SU-DHL-6 (cell line): ENCODE measurements around the gene SLC38A9.

Experiments
- H2AFZ ChIP-seq: fragments of 200-600 bp; sonication (generic); 2 replicates; pipeline ENCODE4 v1.6.1; 2014; ENCODE audit warnings: low read depth, mild to moderate bottlenecking, moderate library complexity, mixed read lengths, antibody characterized with exemption, low read length; ENCODE audit not compliant: severe bottlenecking
- H3F3A ChIP-seq: fragments of 200-600 bp; shearing (Covaris generic); 2 replicates; pipeline ENCODE4 v1.6.0; 2016; ENCODE audit warnings: antibody characterized with exemption, mild to moderate bottlenecking; ENCODE audit not compliant: insufficient read depth
- H3K27ac ChIP-seq: fragments of 200-600 bp; sonication (generic); 2 replicates; pipeline ENCODE4 v1.5.1; 2016; ENCODE audit warnings: low read depth, mild to moderate bottlenecking, low read length, moderate library complexity, mixed read lengths
- H3K27me3 ChIP-seq: fragments of 200-600 bp; sonication (generic), shearing (Covaris generic); 2 replicates; pipeline ENCODE4 v1.6.0; 2014; ENCODE audit warnings: mild to moderate bottlenecking, low read length
- H3K36me3 ChIP-seq: fragments of 200-600 bp; sonication (generic); 2 replicates; pipeline ENCODE4 v1.6.1; 2014; ENCODE audit warnings: mild to moderate bottlenecking, low read length, mixed read lengths
- H3K4me2 ChIP-seq: fragments of 300-600, 200-600 bp; shearing (Covaris generic), sonication (generic); 2 replicates; pipeline ENCODE4 v1.6.0; 2014; ENCODE audit warnings: low read length, low read depth, mild to moderate bottlenecking; ENCODE audit not compliant: poor library complexity, severe bottlenecking
- H3K4me3 ChIP-seq: fragments of 200-600 bp; sonication (generic); 2 replicates; pipeline ENCODE4 v1.5.1; 2014; ENCODE audit warnings: antibody characterized with exemption, low read length, mild to moderate bottlenecking, mixed read lengths; ENCODE audit not compliant: insufficient read depth, poor library complexity, severe bottlenecking
- H3K79me2 ChIP-seq: fragments of 200-600 bp; sonication (generic); 2 replicates; pipeline ENCODE4 v1.6.1; 2014; ENCODE audit warnings: mild to moderate bottlenecking, low read length, moderate library complexity; ENCODE audit not compliant: insufficient read depth
- H3K9ac ChIP-seq: fragments of 200-600 bp; sonication (generic); 2 replicates; pipeline ENCODE4 v1.7.0; 2014; ENCODE audit warnings: mild to moderate bottlenecking, low read length
- H3K9me2 ChIP-seq: fragments of 200-600 bp; sonication (generic); replicated peaks from 2 replicates; pipeline ENCODE4 v1.6.1; 2014; ENCODE audit warnings: low read length; ENCODE audit not compliant: insufficient read depth
- H3K9me3 ChIP-seq: fragments of 200-600 bp; sonication (generic); 2 replicates; pipeline ENCODE4 v1.6.1; 2014; ENCODE audit warnings: low read length, mixed read lengths; ENCODE audit not compliant: insufficient read depth
- H4K20me1 ChIP-seq: fragments of 200-600 bp; sonication (generic); 2 replicates; pipeline ENCODE4 v1.6.1; 2014; ENCODE audit warnings: low read depth, mild to moderate bottlenecking, antibody characterized with exemption, low read length, moderate library complexity, mixed read lengths
- EZH2phosphoT487 ChIP-seq: fragments of 200-600 bp; sonication (generic), shearing (Covaris generic); conservative IDR thresholded peaks from 2 replicates; pipeline ENCODE4 v1.6.1; 2018; ENCODE audit warnings: mild to moderate bottlenecking, antibody characterized with exemption, low read length, moderate library complexity, mixed read lengths
- TF ChIP-seq, protein P1 (sequence below): fragments of 200-600 bp; sonication (generic); IDR thresholded peaks from one replicate; pipeline ENCODE4 v1.5.1; 2017; ENCODE audit warnings: antibody characterized with exemption, mild to moderate bottlenecking, low read length, moderate library complexity; ENCODE audit not compliant: insufficient read depth, poor library complexity, severe bottlenecking

Gene SLC38A9

DNA sequence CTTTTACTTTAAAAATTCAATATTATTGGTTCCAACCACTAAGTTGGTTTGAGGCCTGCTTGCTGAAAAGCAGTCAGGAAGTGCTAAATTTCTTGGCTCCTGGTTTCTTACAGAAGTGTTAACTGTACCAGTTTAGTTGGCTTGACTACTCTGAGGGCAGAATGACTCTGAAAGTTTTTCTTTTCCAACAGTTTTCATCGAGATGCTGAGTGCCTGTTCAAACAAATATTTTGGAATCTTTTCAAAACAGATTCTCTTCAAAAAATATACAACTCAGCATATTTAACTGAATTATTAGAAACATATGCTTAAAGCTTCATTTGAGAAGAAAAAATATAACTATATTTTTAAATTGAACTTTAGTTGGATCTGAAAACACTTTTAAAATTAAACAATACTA, 37.0 kb downstream of the SLC38A9 start:
- Histone ChIP-seq H3K4me2 (no peak overlapping the region), H3K9ac (no peak overlapping the region), H3K4me3 (no peak overlapping the region), H4K20me1 (no peaks in the 10 kb centered on the region), H2AFZ (no peak overlapping the region), H3K9me3 (no peaks in the 10 kb centered on the region), H3K27me3 (no peaks in the 10 kb centered on the region), H3K79me2 (no peaks in the 10 kb centered on the region), H3K27ac (no peak overlapping the region), H3K36me3 (no peaks in the 10 kb centered on the region), H3K9me2 (no peaks in the 10 kb centered on the region), H3F3A (no peaks in the 10 kb centered on the region)
- TF ChIP-seq, protein P1, sequence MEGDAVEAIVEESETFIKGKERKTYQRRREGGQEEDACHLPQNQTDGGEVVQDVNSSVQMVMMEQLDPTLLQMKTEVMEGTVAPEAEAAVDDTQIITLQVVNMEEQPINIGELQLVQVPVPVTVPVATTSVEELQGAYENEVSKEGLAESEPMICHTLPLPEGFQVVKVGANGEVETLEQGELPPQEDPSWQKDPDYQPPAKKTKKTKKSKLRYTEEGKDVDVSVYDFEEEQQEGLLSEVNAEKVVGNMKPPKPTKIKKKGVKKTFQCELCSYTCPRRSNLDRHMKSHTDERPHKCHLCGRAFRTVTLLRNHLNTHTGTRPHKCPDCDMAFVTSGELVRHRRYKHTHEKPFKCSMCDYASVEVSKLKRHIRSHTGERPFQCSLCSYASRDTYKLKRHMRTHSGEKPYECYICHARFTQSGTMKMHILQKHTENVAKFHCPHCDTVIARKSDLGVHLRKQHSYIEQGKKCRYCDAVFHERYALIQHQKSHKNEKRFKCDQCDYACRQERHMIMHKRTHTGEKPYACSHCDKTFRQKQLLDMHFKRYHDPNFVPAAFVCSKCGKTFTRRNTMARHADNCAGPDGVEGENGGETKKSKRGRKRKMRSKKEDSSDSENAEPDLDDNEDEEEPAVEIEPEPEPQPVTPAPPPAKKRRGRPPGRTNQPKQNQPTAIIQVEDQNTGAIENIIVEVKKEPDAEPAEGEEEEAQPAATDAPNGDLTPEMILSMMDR, result no peak
- no peak for TF ChIP-seq EZH2phosphoT487

DNA sequence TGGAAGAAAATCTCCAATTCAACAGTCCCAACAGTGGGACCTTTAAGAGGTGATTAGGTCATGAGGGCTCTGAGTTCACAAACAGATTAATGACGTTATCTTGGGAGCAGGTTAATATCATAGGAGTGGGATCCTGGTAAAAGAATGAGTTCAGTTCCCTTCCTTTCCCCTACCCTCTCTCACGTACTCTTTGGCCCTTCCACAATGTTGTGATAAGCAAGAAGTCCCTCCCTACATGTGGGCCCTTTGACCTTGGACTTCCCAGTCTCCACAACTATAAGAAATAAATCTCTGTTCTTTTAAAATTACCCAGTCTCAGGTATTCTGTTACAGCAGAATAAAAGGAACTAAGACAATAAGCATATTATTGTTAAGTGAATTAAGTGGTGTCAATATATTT, 37.8 kb downstream of the SLC38A9 start:
- no peaks in the 10 kb centered on the region for H3K27me3 ChIP-seq
- H2AFZ ChIP-seq, result no peak overlapping the region
- no peaks in the 10 kb centered on the region for H3K9me3 ChIP-seq
- no peak overlapping the region for H3K4me3 ChIP-seq
- no peaks in the 10 kb centered on the region; the same call in 1 of the 2 replicates for H3K36me3 ChIP-seq
- TF ChIP-seq, protein P1, result no peak
- TF ChIP-seq EZH2phosphoT487, result no peak
- no peaks in the 10 kb centered on the region for H4K20me1 ChIP-seq
- H3K79me2 ChIP-seq, result no peaks in the 10 kb centered on the region
- H3K9me2 ChIP-seq, result no peaks in the 10 kb centered on the region
- no peak overlapping the region for H3K9ac ChIP-seq
- no peak overlapping the region for H3K4me2 ChIP-seq
- H3K27ac ChIP-seq, result no peak overlapping the region
- no peaks in the 10 kb centered on the region for H3F3A ChIP-seq

DNA sequence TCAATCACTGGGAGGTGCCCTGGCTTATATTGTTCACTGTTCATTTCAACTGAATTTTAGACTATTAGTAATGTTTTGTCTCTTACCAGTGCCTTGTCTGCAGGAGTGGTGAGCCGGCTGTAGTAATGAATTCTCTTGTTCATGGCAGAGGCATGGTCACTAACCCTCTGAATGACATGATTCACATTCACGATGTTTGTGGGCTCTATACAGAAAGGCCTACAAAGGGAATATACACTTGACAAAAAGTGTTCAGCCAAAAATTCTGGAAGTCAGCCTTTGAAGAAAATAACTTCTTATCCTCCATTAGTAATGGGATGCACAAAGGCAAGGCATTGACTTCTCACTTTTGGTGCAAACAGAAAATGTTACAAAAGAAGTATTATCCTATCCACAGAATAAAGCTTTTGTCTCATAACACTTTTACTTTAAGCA, 39.6 kb downstream of the SLC38A9 start:
- no peak overlapping the region for H3K4me3 ChIP-seq
- no peaks in the 10 kb centered on the region for H4K20me1 ChIP-seq
- H3K9ac ChIP-seq, result no peak overlapping the region
- H3K9me2 ChIP-seq, result no peaks in the 10 kb centered on the region
- no peak overlapping the region for H3K27ac ChIP-seq
- no peaks in the 10 kb centered on the region for H3K79me2 ChIP-seq
- no peaks in the 10 kb centered on the region; the same call in 1 of the 2 replicates for H3K36me3 ChIP-seq
- TF ChIP-seq EZH2phosphoT487, result no peak
- TF ChIP-seq, protein P1, result no peak
- no peak overlapping the region for H2AFZ ChIP-seq
- no peaks in the 10 kb centered on the region for H3K27me3 ChIP-seq
- H3K4me2 ChIP-seq, result no peak overlapping the region
- H3F3A ChIP-seq, result peaks cover 8% of the 10 kb centered on the region; the same call in 1 of the 2 replicates
- no peaks in the 10 kb centered on the region for H3K9me3 ChIP-seq

DNA sequence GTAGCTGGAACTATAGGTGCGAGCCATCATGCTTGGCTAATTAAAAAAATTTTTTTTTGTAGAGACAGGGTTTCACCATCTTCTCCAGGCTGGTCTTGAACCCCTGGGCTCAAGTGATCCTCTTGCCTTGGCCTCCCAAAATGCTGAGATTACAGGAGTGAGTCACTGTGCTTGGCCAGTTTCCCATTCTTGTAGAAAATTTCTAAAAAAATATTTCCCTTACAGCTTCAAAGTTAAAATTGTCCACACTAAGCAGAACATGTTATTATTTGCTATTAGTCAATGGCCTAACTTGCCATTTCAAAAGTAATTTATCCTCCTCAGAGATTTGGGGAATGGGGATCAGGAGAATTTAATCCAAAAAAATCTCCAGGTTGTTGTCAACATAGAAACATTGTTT, 40.1 kb downstream of the SLC38A9 start:
- H3K9ac ChIP-seq, result no peak overlapping the region

More for the DNA sequence above, 40.1 kb downstream of the SLC38A9 start:
- no peaks in the 10 kb centered on the region for H3K9me2 ChIP-seq
- H3K79me2 ChIP-seq, result no peaks in the 10 kb centered on the region
- H3K27ac ChIP-seq, result no peak overlapping the region
- H2AFZ ChIP-seq, result no peak overlapping the region
- no peak overlapping the region for H3K4me2 ChIP-seq
- H3F3A ChIP-seq, result peaks cover 8% of the 10 kb centered on the region; the same call in 1 of the 2 replicates
- TF ChIP-seq, protein P1, result no peak
- TF ChIP-seq EZH2phosphoT487, result no peak
- no peaks in the 10 kb centered on the region for H4K20me1 ChIP-seq
- no peak overlapping the region for H3K4me3 ChIP-seq
- H3K9me3 ChIP-seq, result no peaks in the 10 kb centered on the region
- H3K27me3 ChIP-seq, result no peaks in the 10 kb centered on the region
- H3K36me3 ChIP-seq, result peaks cover 3% of the 10 kb centered on the region; the same call in 1 of the 2 replicates
